ENCODE results near the gene HSP90AB1.
A peak's percentile ranks its signal among the peaks of the same experiment; 100 is the strongest.

Gene HSP90AB1

GRCh38 chr6:44247338-44248302, 719 bp downstream of the HSP90AB1 start:
- Histone ChIP-seq H3K27ac (ENCODE audit: low read length) (peak overlapping the region; percentile 87), H3K79me2 (ENCODE audit: low read length) (peaks cover 66% of the 10 kb centered on the region), H3K4me2 (ENCODE audit: low read length) (peak overlapping the region; percentile 93), H3K27me3 (ENCODE audit: low read depth, low read length) (no peaks in the 10 kb centered on the region), H3K9ac (ENCODE audit: low read length) (peak overlapping the region; percentile 99), H3K9me3 (ENCODE audit: insufficient read depth, low read length) (no peaks in the 10 kb centered on the region), H3K4me3 (ENCODE audit: low read length) (peak overlapping the region; percentile 92), H2AFZ (ENCODE audit: low read depth, low read length) (no peak overlapping the region), H3K36me3 (replicated peaks; ENCODE audit: low read depth, low read length) (peaks cover 52% of the 10 kb centered on the region), H3K4me1 (ENCODE audit: low read length) (peaks cover 22% of the 10 kb centered on the region), H4K20me1 (ENCODE audit: insufficient read depth, low read length) (peaks cover 50% of the 10 kb centered on the region)
- TF ChIP-seq EZH2phosphoT487 (IDR thresholded peaks at IDR 0.05; ENCODE audit: low read depth) (no peak), CTCF (IDR thresholded peaks at IDR 0.05; ENCODE audit: low read depth, low read length) (0 out of 2 replicates have a peak, but pooled peaks have one; percentile 7)

- Histone ChIP-seq H3K79me2 (ENCODE audit: low read length) (peaks cover 73% of the 10 kb centered on the region), H2AFZ (ENCODE audit: low read depth, low read length) (no peak overlapping the region), H3K4me1 (ENCODE audit: low read length) (peaks cover 22% of the 10 kb centered on the region), H3K4me3 (ENCODE audit: low read length) (peak overlapping the region; percentile 92), H3K9me3 (ENCODE audit: insufficient read depth, low read length) (no peaks in the 10 kb centered on the region), H3K36me3 (replicated peaks; ENCODE audit: low read depth, low read length) (peaks cover 59% of the 10 kb centered on the region), H3K27ac (ENCODE audit: low read length) (peak overlapping the region; percentile 87), H3K4me2 (ENCODE audit: low read length) (peak overlapping the region; percentile 93), H3K9ac (ENCODE audit: low read length) (peak overlapping the region; percentile 99), H4K20me1 (ENCODE audit: insufficient read depth, low read length) (peaks cover 59% of the 10 kb centered on the region), H3K27me3 (ENCODE audit: low read depth, low read length) (no peaks in the 10 kb centered on the region)
- TF ChIP-seq EZH2phosphoT487 (IDR thresholded peaks at IDR 0.05; ENCODE audit: low read depth) (no peak), CTCF (IDR thresholded peaks at IDR 0.05; ENCODE audit: low read depth, low read length) (no peak)
Observed at GRCh38 chr6:44248579-44248978, 1.7 kb downstream of the HSP90AB1 start.

GRCh38 chr6:44249082-44249748, 2.3 kb downstream of the HSP90AB1 start:
- H3K36me3 ChIP-seq (replicated peaks; ENCODE audit: low read depth, low read length): peaks cover 64% of the 10 kb centered on the region
- H3K4me2 ChIP-seq (ENCODE audit: low read length): peak overlapping the region; percentile 93
- no peaks in the 10 kb centered on the region for H3K27me3 ChIP-seq (ENCODE audit: low read depth, low read length)
- H3K9me3 ChIP-seq (ENCODE audit: insufficient read depth, low read length): no peaks in the 10 kb centered on the region
- peak overlapping the region; percentile 87 for H3K27ac ChIP-seq (ENCODE audit: low read length)
- peak overlapping the region; percentile 92 for H3K4me3 ChIP-seq (ENCODE audit: low read length)
- H3K9ac ChIP-seq (ENCODE audit: low read length): peak overlapping the region; percentile 99; the same call in 1 of the 2 replicates
- H3K4me1 ChIP-seq (ENCODE audit: low read length): peaks cover 22% of the 10 kb centered on the region
- peaks cover 65% of the 10 kb centered on the region for H4K20me1 ChIP-seq (ENCODE audit: insufficient read depth, low read length)
- TF ChIP-seq CTCF (IDR thresholded peaks at IDR 0.05; ENCODE audit: low read depth, low read length) (no peak), EZH2phosphoT487 (IDR thresholded peaks at IDR 0.05; ENCODE audit: low read depth) (no peak)
- H2AFZ ChIP-seq (ENCODE audit: low read depth, low read length): no peak overlapping the region
- H3K79me2 ChIP-seq (ENCODE audit: low read length): peaks cover 74% of the 10 kb centered on the region
